Posterior cingulate gyrus (tissue), 11 donors: ENCODE measurements around the gene DPYD.

ENCODE experiments used
- DNase-seq, 10 donors: peaks; one replicate each; pipeline versions ENCODE4 v3.0.0 to v3.0.0-alpha.2; 2020 to 2021; ENCODE audit warnings: mixed read lengths in 3 of 10
- intact Hi-C: fragments of 100-400 bp; cut with DNase I; formaldehyde crosslinking; loops from one replicate; pipeline ENCODE4 v1.15.1; 2023

The DPYD gene

DNA sequence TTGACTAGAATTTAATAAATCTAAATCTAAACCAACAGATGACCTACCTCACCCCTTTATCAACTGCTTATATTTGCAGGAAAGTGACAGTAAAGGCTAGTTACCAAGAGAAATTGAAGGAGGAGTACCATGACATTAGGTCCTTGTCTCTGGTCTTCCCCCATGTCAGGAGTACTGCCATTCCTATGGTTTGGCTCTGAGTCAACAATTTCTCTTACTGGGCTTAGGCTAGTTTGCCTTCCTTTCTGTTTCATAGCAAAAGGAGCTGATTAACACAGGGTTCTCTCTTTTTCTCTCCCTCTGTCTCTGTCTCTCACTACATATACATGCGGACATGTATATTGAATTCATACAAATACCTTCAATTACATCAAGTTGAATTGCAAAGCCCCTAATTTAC, 579.9 kb downstream of the DPYD start:
- DNase-seq: no peak
- intact Hi-C loops: no loop called here

DNA sequence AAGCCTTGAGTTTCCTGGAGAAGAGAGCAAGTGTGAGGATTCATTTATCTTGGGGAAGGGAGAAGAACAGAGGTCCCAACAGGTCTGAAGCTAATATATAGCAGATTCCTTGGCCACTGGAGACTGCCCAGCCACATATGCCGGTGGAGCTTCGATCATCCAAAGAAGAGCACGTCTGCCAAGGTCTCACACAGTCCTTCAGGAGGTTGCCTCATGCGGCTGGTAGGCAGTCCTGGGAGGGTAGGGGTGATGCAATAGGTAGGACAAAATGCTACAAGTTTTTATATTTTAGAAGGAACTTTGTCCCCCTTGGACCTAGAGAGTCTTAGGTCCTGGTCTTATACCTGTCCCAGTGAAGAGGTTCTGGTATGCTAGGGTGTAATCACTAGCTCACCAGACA, 582.5 kb downstream of the DPYD start:
- intact Hi-C loops: no loop called here
- no peak for DNase-seq

DNA sequence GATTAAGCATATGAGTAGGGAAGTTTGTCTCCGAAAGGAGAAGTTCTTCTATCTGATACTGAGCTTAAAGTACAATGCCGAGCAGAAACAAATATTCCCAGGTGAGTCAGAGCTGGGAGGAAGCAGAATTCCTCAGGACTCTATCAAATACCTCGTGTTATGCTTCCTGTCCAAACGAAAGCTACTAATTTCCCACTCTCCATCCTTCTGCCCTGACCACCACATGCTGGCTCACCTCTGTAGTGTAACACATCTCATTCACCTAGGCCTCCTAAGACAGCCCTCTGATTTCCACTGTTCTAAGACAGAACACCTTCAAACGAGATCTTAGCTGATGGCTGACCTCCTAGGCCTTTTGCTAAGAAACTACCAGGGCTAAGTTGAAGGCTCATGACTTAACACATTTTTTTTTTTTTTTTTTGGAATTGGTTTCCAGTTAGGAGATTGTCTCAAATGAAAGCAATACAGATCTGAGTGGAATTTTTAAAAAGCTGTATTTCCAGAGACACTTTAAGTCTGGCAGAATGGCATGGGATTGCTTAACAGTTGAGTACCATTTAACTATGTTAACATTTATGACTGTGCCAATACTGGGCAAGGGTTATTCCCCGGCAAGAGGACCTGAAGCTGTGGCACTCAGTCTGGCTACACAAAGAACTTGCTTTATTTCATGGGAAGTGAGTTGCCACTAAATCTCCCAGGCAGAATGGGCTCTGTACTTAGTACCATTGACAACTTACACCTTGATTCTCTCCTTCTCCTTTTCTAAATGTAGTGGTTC, 583.4 kb downstream of the DPYD start:
- intact Hi-C loops: no loop called here
- DNase-seq: no peak

- no peak for DNase-seq
- intact Hi-C loops: no loop called here
Measured at GRCh38 chr1:97334454-97334853, 586.4 kb downstream of the DPYD start.

- DNase-seq: no peak
- intact Hi-C loops: no loop called here
Measured at GRCh38 chr1:97332716-97333115, 588.1 kb downstream of the DPYD start.

DNA sequence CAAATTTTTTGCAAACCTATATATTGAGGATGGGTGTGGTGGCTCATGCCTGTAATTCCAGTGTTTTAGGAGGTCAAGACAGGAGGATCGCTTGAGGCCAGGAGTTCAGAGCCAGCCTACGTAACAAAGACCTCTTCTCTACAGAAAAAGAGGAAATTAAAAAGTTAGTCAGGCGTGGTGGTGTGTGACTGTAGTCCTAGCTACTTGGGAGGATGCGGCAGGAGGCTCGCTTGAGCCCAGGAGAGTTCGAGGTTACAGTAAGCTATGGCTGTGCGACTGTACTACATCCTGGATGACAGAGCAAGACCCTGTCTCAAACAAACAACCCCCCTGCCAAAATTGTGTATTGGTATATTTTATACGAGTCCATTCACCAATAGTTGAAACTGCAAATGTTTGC, 589.7 kb downstream of the DPYD start:
- intact Hi-C loops: no loop called here
- no peak for DNase-seq

- intact Hi-C loops: no loop called here
- DNase-seq: no peak
Measured at GRCh38 chr1:97314685-97315084, 606.1 kb downstream of the DPYD start.

DNA sequence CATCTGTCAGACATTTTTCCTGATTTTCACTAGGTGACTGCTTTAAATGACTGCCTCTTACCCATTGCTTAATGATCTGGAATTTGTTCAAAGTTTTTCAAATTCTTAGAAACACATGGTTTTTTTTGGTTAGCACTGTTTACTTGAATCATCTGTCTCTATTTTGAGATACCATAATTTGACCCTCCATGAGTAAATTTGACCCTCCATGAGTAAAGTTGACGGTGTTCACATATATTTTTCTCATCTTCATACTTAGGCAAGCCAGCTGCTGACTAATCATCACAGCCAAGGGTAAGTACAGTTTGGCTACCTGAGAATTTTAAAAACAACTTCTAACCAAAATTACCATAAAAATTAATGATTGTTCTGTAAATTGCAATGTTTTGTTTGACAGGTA, 612.7 kb downstream of the DPYD start:
- no peak for DNase-seq
- intact Hi-C loops: no loop called here

- DNase-seq: no peak
- intact Hi-C loops: no loop called here
Measured at GRCh38 chr1:97307568-97307967, 613.3 kb downstream of the DPYD start.

DNA sequence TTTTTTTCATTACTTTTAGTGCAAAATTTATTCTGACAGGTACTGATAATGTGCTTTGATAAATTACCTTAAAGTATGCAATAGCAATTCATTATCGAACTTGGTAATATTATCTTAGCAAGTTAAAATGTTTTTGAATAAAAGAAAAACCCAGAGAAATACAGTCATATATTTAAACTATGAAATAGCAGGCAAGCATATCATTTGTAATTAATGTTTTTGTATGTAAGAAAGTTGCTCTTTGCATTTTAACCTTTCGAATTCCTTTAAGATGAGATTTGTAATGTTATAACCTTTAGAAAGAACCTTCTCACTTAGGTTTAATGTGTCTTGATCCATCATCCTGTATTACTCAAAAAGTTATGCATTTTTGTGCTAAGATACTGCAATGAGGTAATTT, 613.7 kb downstream of the DPYD start:
- intact Hi-C loops: no loop called here
- DNase-seq: no peak

- no peak for DNase-seq
- intact Hi-C loops: no loop called here
Measured at GRCh38 chr1:97306504-97306903, 614.3 kb downstream of the DPYD start.

- DNase-seq: no peak
- intact Hi-C loops: no loop called here
Measured at GRCh38 chr1:97304366-97304765, 616.5 kb downstream of the DPYD start.

DNA sequence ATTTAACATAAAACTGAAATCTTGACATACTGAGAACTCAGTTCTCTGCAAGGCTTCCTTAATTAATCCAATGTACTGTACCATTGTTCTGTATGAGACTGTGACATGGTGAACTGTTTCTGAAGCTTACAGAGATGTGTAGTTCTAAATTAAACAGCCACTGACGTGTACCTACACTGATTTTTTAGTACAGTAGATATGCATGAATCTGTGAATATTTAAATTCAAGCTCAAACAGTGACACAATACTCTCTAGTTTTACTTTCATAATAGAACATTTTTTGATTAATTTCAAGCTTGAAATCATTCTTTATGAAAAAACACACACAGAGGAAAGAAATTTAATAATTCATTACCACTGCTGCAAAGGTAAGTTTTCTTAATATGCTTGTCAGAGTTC, 621.9 kb downstream of the DPYD start:
- intact Hi-C loops: no loop called here
- DNase-seq: no peak

- no peak for DNase-seq
- intact Hi-C loops: no loop called here
Measured at GRCh38 chr1:97297611-97298010, 623.2 kb downstream of the DPYD start.

GRCh38 chr1:97281962-97282361, 638.9 kb downstream of the DPYD start:
- intact Hi-C loops: no loop called here
- no peak for DNase-seq

GRCh38 chr1:97277891-97278654, 642.8 kb downstream of the DPYD start:
- intact Hi-C loops: no loop called here
- DNase-seq: no peak

- intact Hi-C loops: no loop called here
- no peak for DNase-seq
Measured at GRCh38 chr1:97271916-97272788, 648.7 kb downstream of the DPYD start.

DNA sequence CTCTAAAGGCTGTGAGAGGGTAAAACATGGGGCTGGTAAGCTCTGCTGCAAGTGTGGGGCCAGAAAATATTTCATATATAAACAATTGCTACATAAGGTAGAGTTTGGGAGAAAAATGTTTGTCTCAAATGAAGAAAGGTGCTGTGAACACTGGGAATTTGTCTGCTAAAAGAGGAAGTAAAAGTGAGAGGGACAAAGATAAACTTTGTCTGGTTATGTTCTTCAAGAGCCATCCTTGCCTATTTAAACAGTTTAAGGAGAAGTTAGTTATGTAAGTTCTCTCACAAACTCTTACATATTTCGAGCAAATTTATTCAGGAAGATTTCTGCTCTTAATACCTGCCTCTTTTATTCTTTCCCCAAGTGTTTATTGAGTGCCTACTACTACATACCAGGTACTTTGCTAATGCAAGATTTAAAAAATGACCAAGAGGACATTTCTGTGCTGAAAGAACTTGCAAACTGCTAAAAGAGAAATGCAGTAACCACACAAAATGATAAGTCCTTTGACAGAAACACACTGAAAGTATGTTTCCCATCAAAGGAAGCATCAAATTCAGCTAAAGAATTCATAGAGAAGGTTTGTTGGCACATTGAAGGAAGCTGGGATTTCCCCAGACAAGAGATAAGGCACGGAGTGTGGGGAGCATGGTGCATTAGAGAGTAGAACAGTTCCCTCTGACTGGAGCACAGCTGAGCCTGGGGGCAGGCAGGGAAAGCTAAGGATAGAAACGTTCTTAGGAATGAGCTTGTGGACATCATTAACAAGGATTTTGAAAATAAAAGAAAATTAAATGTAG, 650.1 kb downstream of the DPYD start:
- intact Hi-C loops: no loop called here
- no peak for DNase-seq

GRCh38 chr1:97265630-97266029, 655.2 kb downstream of the DPYD start:
- intact Hi-C loops: no loop called here
- DNase-seq: no peak

DNA sequence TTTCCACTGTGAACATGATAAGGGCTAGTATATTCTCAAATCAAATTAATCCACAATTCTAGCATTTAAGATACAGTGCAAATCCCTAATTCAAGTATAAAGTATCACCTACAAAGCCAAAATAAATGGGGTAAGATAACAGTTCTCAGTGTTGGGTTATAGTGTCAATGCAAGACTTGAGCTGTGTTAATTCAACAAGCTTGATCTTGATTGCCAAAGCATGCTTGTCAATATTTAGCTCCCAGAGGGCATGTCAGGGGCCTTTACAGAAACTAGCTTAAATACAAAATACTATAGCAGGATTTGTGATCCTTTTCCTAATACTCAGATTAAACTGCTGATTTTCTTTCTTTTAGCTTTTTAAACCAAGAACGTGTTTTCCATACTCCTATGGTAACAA, 658.0 kb downstream of the DPYD start:
- intact Hi-C loops: no loop called here
- no peak for DNase-seq
